Iris pigment epithelial cell (primary cell): ENCODE data around the gene GAST.
"Not testable (repeated sequence)": the region's sequence is repeated elsewhere in the genome, so short reads cannot be mapped to it uniquely, and the experiment has no call there.

Source experiments
- DNase-seq: peaks from one replicate; pipeline ENCODE4 v3.0.0-alpha.2; 2011; ENCODE audit warnings: low read depth

Gene GAST, protein sequence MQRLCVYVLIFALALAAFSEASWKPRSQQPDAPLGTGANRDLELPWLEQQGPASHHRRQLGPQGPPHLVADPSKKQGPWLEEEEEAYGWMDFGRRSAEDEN

DNA sequence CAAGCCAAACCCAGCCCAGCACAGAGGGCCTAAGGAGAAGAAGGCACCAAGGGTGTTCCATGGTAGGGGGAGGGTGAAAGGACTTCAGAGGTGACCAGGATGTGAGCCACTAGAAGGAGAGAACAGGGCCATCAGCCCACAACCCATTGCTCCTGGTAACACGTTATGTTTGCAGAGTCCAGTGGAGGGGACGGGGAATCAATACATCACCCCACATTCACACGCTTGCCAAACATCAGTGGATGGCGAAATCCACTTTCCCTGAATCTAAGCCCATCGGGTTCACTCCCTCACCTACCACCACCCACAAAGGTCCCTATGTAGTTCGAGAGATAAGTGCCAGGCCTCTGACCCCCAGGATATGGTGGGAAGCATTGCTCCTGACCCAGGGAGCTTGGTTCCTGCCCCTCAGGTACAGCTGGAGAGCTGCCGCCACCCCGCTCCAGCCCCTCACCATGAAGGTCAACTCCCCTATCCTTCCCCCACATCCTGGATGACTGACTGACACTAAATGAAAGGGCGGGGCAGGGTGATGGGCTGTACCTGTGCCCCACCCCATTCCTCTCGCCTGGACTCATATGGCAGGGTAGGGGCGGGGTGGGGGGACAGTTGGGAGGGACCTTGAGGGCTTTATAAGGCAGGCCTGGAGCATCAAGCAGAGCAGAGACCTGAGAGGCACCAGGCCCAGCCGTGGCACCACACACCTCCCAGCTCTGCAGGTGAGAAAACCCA, at the start of gene GAST:
Gene GAST (plus strand): TSS at position 663 of the 732 bp plus-strand sequence. CDS start 3,106 bp downstream, outside the sequence.
- DNase-seq: no peak

DNA sequence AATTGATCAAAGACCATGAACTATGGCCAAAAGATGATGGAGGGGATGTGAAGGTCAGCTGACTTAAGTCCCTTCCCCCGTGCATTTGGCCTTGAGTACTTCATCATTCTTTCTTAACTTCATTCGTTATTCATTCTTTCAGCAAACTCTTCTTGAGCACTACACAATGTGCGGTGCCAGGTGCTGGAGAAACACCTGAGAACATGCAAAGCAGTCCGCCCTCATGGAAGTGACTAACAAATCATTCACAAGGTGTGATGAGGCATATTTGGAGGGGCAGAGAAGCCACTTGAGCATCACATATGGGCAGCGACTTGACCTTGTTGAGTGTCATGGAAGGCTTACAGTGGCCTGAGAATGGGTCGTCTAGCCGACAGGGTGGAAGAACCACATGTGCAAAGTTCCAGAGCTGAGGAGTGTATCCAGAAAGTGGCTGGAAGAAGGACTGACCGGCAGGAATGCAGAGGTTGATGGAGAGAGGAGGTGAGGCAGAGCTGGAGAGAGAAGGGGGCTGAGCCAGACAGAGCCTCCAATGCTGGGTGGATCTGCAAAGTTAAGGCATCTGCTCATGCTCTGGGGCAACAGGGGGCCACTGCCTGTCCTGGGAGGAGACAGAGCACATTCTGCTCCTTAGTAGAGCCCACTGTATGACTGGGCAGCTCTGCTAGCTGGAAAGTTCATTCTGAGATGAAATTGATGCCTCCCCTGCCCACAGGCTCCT, 48.5 kb upstream of the GAST start:
- no peak for DNase-seq

DNA sequence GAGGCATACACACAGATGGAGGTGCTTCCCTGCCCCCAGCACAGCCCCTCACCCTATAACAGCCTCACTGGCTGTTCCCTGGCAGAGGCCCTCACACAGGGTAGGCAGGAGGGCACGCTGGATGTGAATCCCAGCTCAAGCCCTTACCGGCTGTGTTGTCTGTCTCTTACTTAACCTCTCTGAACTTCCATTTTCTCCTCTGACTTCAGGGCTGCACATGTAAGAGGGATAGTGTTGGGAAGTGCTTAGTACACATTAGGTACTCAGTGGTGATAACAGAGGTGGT, 48.0 kb upstream of the GAST start:
- no peak for DNase-seq

DNA sequence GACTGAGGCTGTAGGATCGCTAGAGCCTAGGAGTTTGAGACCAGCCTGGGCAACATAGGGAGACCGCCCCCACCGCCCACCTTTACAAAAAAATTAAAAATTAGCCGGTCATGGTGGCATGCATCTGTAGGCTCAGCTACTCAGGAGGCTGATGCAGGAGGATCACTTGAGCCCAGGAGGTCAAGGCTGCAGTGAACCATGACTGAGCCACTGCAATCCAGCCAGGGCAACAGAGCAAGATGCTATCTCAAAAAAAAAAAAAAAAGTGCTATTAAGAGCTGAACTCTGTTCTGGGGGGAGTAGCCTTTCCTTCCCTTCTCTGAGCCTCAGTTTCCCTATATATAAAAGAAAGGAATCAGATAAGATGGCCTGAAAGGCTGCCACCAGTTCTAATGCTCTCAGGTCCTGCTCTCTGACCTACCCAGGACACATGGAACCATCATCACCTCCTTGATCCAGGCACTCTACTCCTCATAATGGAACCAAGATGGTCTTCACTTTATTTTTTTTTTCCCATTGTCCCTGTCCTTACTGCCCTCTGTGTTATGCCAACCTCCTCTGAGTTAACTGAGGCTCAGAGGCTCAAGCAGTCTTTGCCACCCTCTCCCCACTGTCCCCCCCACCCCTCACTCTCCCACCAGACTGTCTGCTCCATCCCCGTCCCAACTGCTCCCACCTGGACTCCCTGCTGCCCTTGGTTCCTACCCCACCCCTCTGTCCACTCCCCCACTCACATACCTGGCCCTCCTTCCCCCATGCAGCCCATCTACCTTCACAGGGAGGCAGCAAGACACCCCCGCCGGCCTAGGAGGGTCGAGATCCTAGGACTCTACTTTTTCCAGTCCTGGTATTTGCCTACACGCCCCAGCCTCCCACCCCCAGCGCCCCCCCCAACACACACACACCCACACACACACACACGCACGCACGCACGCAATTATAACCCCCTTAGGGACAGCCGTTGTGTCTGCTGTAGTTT, 47.3 kb upstream of the GAST start:
- no peak for DNase-seq

DNA sequence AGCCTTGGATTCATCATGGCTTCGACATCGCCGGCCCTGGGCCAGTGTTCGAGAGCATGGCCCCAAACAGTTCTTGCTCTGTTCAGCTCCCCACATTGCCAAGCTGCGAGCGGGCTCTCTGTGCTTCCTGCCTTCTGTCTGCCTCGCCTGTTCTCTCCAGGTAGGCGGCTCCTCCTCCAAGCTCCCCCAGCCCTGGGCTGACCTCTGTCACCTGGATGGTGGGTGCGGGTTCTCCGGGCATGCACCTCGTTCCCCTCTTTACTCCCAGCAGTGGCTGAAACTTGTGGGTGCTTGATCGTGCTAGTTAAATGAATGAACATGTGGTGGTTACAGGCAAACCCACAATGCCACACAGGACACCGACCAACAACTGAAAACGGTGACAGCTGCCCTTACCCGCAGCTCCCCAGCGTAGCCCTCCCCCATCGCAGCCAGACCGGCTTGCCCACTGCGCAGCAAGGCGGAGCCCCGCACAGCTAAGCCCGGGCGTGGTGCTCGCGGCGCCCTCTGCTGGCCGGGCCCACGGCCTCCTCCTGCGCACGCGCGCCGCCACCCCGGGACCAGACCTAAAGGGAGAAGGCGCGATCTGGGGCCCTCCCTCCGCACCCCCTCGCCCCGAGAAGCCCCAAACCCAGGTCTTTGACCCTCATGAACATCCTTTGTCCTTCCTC, 46.4 kb upstream of the GAST start:
- peak; percentile 82 for DNase-seq

DNA sequence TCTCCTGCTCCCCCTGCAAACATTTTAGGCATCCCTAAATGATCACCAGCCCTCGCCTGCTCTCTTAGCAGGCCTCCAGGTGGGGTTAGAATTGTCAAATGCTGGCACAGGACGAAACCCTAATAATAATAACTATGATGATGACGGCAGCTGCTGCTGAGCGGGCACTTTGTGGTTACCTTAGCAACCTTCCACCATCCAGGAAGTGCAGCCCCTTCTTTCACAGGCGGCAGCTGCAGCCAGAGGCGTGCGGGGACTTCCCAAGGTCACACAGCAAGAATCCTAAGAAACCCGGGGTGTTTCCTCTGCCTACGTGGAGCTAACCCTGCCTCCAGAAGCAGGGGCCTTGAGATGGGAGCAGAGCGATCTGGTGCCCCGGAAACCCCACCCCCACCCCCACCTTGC, 45.9 kb upstream of the GAST start:
- peak; percentile 76 for DNase-seq

DNA sequence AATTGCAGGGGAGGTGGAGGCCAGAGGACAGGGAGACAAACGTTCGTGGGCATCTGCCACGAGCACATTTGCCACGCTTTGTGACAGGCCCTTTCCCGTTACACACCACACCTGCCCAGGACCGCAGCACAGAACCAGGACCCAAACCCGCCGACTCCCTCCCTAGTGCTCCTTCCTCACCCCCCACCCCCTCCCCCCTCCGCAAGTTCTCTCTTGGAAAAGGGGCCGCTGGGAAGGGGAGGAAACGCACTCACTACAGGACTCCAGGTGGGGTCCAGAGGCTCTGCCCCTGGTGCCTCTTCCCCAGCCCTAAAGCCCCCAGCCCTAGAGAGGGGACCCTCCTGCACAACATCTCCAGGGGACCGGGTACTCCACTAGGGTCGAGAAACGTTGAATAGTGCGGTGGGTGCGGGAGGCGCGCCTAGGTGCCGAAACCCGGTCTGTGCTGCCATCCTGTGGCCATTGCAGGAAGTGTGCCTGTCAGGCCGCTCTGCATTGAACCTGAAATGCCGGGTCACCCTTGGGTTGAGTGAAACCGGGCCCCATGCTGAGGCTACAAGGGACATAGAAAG, 45.3 kb upstream of the GAST start:
- peak; percentile 64 for DNase-seq

DNA sequence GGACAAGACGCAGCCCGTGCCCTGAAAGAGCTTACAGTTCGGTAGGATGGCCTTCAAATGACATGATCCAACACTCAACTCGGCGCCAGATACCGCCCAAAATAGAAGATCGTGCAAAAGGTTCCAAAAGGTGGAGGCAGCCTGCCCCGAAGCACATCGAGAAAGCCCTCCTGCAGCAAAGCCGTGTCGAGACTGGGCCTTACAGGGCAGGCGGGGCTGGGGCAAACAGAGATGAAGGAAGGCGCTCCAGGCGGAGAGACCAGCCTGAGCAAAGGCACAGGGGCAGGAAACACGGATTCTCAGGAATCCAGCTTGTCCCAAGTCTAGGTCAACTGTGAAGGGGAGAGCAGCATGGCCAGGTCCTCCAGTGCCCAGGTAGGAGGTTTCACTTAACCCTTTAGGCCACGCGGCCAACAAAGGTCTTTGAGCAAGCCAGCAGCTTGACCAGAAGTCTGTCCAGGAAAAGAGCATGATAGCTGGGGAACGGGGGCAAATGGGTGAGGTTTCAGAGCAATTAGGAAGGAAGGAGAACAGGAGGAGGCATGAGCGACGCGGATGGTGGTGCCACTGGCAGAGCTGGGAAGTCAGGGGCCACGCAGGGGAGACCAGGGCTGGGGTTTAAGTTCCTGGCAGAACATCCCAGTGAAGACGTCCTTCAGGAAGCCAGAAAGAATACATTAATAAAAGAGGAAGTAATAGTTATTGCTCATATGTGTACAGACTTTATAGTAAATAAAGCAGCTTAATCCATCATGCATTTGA, 44.7 kb upstream of the GAST start:
- DNase-seq: no peak

DNA sequence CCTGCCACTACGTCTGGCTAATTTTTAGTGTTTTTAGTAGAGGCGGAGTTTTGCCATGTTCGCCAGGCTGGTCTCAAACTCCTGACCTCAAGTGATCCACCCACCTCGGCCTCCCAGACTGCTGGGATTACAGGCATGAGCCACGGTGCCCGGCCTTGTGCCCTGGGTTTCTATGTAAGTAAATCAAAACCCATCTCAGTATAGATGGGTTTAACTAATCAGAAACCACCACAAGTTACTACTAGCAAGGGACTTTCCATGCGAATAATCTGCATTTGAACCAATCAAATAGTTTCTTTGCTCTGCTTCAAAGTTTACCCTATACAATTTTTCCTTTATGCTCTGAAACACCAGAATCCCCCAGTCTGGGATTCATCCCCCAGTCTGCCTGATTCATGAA, 40.0 kb upstream of the GAST start:
- DNase-seq: no peak

DNA sequence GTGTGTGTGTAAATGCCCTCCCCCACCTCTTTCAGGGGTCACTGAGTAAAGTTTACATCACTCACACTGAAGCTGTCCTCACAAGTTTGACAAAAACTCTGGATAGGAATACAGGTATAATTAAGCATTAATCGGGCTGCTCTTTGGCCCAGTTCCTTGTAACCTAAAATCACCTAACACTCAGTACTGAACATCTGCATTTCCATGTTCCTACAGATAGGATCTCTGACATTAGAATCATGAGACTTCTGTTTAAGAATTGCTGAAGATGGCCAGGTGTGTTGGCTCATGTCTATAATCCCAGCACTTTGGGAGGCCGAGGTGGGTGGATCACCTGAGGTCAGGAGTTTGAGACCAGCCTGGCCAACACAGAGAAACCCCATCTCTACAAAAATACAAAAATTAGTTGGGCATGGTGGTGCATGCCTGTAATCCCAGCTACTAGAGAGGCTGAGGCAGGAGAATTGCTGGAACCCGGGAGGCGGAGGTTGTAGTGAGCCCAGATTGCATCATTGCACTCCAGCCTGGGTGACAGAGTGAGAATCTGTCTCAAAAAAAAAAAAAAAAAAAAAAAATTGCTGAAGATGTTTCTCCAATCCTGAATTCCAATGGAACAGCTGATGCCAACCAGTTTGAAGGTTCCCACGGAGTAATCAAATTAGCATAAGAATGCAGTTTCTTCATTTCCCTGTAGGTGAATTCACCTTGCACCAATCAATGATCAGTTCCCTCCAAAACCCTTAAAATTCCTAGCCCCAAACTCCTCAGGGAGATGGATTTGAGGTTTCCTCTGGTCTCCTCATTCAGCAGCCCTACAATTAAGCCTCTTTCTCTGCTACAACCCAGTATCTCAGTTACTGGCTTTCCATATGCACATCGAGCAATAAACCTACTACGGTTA, 36.7 kb upstream of the GAST start:
- not testable (repeated sequence) for DNase-seq

DNA sequence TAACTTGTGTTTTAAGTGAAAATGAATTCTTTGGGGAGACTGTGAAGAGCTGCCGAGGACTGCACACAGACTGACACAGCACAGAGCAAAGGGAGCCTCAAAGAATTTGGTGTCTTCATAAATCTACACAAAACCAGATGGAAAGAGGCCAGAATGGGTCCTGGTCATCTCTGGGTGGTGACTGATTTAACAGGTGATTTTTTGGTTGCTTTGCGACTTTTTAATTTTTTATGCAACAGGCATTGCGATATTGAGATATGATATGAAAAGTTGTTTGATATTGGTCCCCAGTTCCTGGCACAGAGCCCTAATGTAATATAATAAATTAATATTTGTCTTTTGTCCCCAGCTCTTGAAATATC, 36.1 kb upstream of the GAST start:
- DNase-seq: no peak

DNA sequence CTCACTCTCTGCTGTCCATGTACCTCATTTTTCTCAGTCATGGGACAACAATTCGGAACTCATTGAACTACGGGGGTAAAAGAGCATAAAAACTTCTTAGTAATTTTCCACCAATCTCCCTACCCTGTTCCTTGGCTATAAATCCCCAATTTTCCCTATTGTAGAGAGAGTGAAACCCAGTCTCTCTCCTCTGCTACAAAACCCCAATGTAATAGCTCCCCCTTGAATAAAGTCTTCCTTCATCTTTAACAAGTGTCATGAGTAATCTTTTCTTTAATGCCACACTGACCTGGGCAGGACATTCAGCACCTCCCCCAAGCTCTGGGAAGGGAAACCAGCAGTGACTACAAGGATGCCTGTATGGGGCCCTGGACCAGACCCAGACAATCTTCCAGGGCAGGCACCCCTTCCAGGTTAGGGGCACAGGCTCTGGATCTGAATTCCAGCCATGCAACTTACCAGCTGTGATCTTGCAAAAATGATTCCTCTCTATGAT, 33.7 kb upstream of the GAST start:
- peak; percentile 17 for DNase-seq

DNA sequence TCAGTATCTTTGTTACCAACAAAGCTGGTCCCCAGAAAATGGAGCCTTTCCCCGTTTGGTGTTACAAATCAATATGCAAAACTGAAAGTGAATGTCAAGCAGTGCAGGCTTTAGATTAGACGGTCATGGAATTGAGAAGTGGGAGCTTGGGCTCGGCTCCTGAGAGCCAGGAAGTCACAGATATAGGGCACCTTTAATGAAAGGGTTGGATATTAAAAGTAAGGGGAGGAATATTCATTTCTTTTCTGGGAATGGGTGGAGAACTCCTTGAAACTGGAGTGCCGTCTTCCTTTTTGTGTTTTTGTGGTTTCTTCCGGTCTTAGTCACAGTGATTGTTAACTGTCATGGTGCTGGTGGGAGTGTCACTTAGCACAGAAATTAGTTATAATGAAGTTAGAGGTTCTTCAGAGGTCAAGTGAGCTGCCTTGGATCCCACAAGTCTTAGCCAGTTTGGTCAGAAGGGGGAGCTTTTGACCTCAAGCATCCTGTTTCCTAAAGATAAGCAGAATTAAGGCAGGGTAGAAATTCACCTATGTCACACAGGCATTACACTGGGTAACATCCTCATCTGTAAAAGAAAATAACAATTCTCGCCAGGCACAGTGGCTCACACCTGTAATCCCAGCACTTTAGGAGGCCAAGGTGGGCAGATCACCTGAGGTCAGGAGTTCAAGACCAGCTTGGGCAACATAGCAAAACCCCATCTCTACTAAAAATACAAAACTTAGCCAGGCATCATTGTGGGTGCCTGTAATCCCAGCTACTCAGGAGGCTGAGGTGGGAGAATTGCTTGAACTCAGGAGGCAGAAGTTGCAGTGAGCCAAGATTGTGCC, 33.0 kb upstream of the GAST start:
- DNase-seq: peak; percentile 47

DNA sequence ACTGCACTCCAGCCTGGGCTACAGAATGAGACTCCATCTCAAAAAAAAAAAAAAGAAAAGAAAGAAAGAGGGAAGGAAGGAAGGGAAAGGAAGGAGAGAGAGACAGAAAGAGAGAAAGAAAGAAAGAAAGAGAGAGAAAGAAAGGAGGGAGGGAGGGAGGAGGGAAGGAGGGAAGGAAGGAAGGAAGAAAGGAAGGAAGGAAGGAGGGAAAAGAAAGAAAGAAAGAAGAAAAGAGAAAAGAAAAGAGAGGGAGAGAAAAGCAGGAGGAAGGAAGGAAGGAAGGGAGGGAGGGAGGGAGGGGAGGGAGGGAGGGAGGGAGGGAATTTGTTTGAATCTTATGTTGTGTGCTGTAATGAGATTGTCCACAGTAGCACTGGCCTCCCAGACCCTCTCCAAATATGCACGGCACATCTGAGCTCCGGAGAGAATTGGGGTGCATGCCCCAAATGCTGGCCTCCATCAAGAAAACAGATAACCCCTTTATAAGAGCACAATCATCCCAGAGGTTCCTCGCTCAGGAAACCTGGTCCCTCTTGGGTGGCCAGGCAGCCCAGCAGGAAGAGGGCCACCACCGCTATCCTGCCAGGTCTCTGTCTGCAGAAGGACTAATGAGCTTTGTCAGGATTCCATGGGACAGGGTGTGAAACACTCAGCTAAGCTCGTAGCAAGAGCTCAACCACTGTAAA, 32.2 kb upstream of the GAST start:
- DNase-seq: no peak

DNA sequence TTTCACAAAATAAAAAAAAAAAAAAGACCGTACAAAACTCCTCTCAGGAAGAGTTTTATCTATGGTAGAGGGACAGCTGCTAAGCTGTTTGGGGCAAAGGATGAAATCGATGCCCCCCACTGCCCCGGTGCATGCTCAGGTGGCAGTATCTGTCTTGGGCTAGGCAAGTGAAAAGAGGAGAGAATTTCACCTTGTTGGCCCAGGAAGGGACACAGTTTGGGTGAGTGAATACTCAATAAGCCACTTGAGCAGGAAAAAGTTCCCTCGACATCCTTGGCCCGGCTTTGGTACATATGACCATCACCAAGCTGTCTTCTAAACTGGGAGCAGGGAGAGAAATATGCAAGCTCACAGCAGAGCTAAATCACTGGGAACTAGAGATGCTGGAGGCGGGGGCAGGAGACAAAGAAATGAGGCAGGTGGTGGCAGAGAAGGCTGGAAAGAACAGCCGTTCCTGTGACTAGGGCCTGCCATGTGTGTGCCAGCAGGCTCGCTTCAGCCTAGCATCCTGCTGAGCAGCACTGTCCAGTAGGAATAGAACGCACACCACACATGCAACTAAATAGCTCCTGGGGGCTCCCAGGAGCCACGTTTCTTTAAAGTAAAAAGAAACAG, 31.6 kb upstream of the GAST start:
- DNase-seq: no peak

DNA sequence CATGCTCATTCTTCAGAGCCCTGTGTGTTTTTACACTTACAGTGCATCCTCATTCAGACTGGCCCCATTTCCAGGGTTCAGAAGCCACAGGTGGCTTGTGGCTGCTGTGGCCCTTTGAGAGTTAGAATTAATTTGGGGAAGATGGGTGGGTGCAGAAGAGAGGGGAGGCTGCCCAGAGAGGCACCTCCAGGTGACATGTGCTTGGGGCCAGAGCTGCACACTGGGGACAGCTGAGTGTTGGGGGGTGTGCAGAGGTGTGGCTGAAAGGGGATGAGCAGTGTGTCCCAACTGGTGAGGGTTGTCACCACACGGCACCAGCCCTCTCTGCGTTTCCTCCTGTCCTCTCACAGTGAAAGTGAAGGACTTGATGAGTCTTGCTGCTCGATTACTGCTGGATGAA, 30.4 kb upstream of the GAST start:
- no peak for DNase-seq

DNA sequence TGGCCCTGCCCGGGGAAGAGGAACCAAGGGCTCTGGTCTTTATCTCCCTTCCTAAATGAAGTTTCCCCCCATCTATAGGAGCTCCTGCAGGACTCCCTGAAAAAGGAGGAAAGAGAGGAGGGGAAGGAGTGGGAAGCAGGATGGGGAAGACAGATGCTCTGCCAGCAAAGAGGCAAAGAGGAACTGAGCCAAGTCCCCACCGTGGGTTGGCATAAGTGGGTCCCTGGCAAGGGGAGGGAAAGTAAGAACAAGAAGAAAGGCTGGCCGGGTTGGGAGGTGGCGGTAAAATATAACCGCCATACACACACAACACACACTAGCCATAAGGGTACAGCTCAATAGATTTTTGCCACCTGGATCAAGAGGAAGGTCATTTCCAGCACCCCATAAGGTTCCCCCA, 29.5 kb upstream of the GAST start:
- no peak for DNase-seq
